A673 (cell line): ENCODE measurements around the gene OR51E2.

ENCODE experiments used
- EZH2 ChIP-seq: fragments of 200-600 bp; sonication (generic); IDR thresholded peaks from 2 replicates; pipeline ENCODE4 v1.6.1; 2017; ENCODE audit warnings: borderline replicate concordance, low read depth, mild to moderate bottlenecking, mixed read lengths, antibody characterized with exemption, low read length; ENCODE audit not compliant: poor library complexity, severe bottlenecking
- TF ChIP-seq, protein P1 (sequence below): fragments of 300-800, 200-600 bp; sonication (generic); conservative IDR thresholded peaks from 2 replicates; pipeline ENCODE4 v1.5.1; 2017; ENCODE audit warnings: low read depth, mild to moderate bottlenecking, antibody characterized with exemption, low read length, moderate library complexity, mixed read lengths

GRCh38 chr11:4636136-4636535 is 61.5 kb downstream of the OR51E2 start:
- TF ChIP-seq, protein P1, sequence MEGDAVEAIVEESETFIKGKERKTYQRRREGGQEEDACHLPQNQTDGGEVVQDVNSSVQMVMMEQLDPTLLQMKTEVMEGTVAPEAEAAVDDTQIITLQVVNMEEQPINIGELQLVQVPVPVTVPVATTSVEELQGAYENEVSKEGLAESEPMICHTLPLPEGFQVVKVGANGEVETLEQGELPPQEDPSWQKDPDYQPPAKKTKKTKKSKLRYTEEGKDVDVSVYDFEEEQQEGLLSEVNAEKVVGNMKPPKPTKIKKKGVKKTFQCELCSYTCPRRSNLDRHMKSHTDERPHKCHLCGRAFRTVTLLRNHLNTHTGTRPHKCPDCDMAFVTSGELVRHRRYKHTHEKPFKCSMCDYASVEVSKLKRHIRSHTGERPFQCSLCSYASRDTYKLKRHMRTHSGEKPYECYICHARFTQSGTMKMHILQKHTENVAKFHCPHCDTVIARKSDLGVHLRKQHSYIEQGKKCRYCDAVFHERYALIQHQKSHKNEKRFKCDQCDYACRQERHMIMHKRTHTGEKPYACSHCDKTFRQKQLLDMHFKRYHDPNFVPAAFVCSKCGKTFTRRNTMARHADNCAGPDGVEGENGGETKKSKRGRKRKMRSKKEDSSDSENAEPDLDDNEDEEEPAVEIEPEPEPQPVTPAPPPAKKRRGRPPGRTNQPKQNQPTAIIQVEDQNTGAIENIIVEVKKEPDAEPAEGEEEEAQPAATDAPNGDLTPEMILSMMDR, result no peak
- TF ChIP-seq EZH2, result no peak
